ENCODE data around the gene RAP1GAP. TPM values are rescaled to one million over a fixed set of nuclear protein-coding genes. Genes with fewer than 3 reads are reported as not detected.

Gene RAP1GAP
- total RNA-seq, 4 donors from 2014 or later: 0.33 to 0.83 (median 0.56) TPM

DNA sequence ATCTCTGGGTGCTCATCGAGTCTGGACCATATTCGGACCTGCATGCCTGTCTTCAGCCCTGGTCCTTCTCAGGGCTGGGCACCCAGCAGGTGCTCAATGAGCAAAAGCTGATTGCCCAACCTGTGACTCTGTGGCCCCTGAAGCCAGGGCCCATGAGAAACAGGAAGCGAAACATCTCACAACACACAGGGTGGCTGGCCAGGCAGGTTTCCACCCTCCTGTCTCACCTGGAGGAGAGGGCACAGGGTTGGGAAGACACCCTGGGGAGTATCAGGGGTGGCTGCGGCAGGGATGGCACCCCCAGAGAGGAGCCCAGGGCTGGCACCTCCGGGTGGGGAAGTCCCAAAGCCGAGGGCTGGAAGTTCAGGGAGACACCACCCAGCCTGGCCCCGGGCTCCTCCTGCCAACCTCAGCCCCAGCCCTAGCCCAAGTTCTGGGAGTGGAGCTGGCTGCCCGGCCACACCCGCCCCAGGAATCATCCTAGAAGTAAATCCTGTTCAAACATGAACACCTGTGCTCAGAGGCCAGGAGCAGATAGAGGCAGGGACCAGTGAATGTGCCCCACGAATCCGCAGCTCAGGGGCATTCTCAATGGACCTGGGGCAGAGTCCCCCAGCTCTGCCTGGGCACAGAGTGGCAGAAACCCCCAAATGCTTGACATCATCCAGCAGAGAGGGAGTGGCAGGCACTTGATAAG is 54.6 kb downstream of the RAP1GAP start:
- intact Hi-C loops (cut with DNase I): no loop called here
- TF ChIP-seq POLR2AphosphoS5 (IDR thresholded peaks at IDR 0.05) (no peak), POLR2A (IDR thresholded peaks at IDR 0.05; ENCODE audit: low read depth) (no peak), EP300 (IDR thresholded peaks at IDR 0.05) (no peak)
- TF ChIP-seq, protein P1, sequence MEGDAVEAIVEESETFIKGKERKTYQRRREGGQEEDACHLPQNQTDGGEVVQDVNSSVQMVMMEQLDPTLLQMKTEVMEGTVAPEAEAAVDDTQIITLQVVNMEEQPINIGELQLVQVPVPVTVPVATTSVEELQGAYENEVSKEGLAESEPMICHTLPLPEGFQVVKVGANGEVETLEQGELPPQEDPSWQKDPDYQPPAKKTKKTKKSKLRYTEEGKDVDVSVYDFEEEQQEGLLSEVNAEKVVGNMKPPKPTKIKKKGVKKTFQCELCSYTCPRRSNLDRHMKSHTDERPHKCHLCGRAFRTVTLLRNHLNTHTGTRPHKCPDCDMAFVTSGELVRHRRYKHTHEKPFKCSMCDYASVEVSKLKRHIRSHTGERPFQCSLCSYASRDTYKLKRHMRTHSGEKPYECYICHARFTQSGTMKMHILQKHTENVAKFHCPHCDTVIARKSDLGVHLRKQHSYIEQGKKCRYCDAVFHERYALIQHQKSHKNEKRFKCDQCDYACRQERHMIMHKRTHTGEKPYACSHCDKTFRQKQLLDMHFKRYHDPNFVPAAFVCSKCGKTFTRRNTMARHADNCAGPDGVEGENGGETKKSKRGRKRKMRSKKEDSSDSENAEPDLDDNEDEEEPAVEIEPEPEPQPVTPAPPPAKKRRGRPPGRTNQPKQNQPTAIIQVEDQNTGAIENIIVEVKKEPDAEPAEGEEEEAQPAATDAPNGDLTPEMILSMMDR (IDR thresholded peaks at IDR 0.05): no peak
- no peaks in the 10 kb centered on the region for H3K36me3 ChIP-seq
- no peaks in the 10 kb centered on the region for H3K4me1 ChIP-seq
- no peaks in the 10 kb centered on the region for H3K27me3 ChIP-seq
- no peak overlapping the region for H3K27ac ChIP-seq (replicated peaks in 1 of 4)
- no peak overlapping the region for H3K4me3 ChIP-seq
- no peak for DNase-seq (ENCODE audit: extremely low spot score)
- 83% methylated on average over 4 of the region's 11 CpGs for WGBS
- no peaks in the 10 kb centered on the region for H3K9me3 ChIP-seq

DNA sequence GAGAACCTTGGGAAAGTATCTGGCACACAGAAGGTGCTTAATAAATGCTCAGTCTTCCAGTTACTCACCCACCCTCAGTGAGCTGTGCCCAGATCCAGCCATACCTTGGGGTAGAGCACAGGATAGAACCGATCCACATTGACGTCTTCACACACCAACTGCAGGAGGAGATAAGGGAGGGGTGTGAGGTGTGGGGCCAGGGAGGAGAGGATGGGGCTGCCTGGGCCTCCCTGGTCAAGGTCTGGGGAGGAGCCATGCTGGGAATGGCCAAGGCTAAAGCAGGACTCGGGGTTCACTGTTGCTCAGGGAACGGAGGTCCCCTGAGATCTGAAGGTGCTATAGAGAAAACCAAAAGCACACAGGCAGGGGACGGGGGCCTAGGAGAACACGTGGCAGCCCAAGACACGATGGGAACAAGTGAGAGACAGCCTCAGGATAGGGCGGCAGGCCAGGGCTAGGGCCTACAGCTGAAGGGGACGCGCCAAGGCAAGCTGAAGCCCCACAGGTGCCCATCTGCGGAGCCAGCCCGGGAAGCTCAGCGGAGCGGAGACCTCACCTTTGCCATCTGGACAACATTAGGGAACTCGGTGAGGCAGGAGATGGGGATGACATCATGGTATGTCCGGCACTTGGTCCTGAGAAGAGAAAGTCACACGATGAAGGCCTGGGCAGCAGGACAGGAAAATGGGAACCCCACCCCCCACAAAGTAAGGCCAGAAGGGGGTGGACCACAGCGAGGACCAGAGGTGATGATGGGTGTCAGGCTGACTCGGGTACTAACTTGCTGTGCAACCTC is 55.9 kb downstream of the RAP1GAP start:
- H3K4me3 ChIP-seq: no peak overlapping the region
- peaks cover 0 to 4% (median 0%) of the 10 kb centered on the region in 4 donors for H3K27me3 ChIP-seq
- DNase-seq (ENCODE audit: extremely low spot score): no peak
- no peaks in the 10 kb centered on the region for H3K36me3 ChIP-seq
- TF ChIP-seq, protein P1 (IDR thresholded peaks at IDR 0.05): no peak
- TF ChIP-seq POLR2A (IDR thresholded peaks at IDR 0.05; ENCODE audit: low read depth): no peak
- TF ChIP-seq EP300 (IDR thresholded peaks at IDR 0.05): no peak
- TF ChIP-seq POLR2AphosphoS5 (IDR thresholded peaks at IDR 0.05): no peak
- H3K9me3 ChIP-seq: no peaks in the 10 kb centered on the region
- intact Hi-C loops (cut with DNase I): no loop called here
- 84% methylated on average over 19 of the region's 19 CpGs for WGBS
- H3K4me1 ChIP-seq: no peaks in the 10 kb centered on the region
- no peak overlapping the region for H3K27ac ChIP-seq (replicated peaks in 1 of 4)

DNA sequence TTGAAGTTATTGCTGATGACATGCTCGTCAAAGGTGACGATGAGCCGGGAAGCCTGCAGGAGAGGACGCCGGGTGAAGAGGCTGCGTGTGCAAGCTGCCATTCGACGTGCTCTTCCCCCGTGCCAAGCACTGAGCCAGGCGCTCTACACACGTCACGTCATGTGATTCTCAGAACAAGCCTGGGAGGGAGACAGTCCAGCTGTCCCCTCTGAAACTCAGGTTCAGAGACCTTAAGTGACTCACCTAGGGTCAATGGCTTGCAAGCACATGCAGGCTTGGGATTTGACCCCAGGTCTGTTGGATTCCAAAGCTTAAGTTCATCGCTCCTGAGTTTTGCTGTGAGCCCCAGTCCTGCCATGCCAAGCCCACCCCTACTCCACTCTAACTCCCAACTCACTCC is 57.1 kb downstream of the RAP1GAP start:
- H3K4me1 ChIP-seq: peaks cover 0 to 6% (median 5%) of the 10 kb centered on the region in 4 donors
- intact Hi-C loops (cut with DNase I): no loop called here
- WGBS: 96% methylated on average over 7 of the region's 13 CpGs
- H3K36me3 ChIP-seq: no peaks in the 10 kb centered on the region
- no peak overlapping the region for H3K4me3 ChIP-seq
- TF ChIP-seq EP300 (IDR thresholded peaks at IDR 0.05) (no peak), POLR2A (IDR thresholded peaks at IDR 0.05; ENCODE audit: low read depth) (no peak), POLR2AphosphoS5 (IDR thresholded peaks at IDR 0.05) (no peak)
- TF ChIP-seq, protein P1 (IDR thresholded peaks at IDR 0.05): no peak
- no peak for DNase-seq (ENCODE audit: extremely low spot score)
- peaks cover 0 to 12% (median 0%) of the 10 kb centered on the region in 4 donors for H3K27me3 ChIP-seq
- no peak overlapping the region for H3K27ac ChIP-seq (replicated peaks in 1 of 4)
- no peaks in the 10 kb centered on the region for H3K9me3 ChIP-seq

DNA sequence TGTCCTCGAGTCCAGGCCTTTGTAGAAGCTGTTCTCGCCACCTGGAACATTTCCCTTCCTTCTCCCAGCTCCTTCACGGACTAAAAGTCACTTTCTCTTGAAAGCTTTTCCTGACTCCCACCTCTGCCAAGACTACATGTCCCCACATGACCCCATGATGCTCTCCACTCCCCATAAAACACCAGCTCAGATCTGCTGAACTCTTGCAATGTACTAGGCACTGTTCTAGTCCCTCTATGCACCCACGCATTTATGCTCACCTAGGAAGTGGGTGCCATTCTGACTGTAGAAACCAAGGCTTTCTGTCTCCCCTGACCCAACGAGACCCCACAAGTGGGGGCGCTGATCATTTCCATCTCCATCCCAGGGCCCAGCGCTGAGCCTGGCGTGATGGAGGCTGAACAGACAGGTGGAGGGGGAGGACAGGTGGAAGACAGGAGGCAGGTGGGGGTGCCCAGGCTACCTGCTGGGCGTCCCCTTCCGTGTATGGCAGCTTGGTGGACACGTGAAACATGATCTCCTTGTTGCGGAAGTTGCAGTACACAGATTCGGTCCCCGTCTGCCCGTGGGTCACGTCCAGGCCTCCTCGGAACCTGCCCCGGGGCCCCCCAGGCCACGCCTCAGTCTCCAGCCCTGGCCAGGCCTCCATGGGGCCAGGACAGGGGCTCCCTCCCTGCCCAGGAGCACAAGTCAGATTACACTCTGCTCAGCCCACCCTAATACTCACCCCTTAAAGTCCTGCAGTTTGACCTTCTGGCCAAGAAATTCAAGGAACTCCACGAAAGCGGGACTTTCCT is 58.0 kb downstream of the RAP1GAP start:
- Histone ChIP-seq H3K27me3 (peaks cover 0 to 12% (median 0%) of the 10 kb centered on the region in 4 donors), H3K27ac (replicated peaks in 1 of 4) (no peak overlapping the region), H3K4me1 (peaks cover 0 to 6% (median 5%) of the 10 kb centered on the region in 4 donors), H3K36me3 (no peaks in the 10 kb centered on the region), H3K9me3 (no peaks in the 10 kb centered on the region), H3K4me3 (no peak overlapping the region)
- no peak for DNase-seq (ENCODE audit: extremely low spot score)
- intact Hi-C loops (cut with DNase I): no loop called here
- TF ChIP-seq POLR2AphosphoS5 (IDR thresholded peaks at IDR 0.05) (no peak), POLR2A (IDR thresholded peaks at IDR 0.05; ENCODE audit: low read depth) (no peak), EP300 (IDR thresholded peaks at IDR 0.05) (no peak)
- TF ChIP-seq, protein P1 (IDR thresholded peaks at IDR 0.05): no peak
- 84% methylated on average over 16 of the region's 21 CpGs for WGBS

Measured in esophagus muscularis mucosa (tissue), 4 donors.